ENCODE data around the gene GABRR3.

Gene GABRR3

DNA sequence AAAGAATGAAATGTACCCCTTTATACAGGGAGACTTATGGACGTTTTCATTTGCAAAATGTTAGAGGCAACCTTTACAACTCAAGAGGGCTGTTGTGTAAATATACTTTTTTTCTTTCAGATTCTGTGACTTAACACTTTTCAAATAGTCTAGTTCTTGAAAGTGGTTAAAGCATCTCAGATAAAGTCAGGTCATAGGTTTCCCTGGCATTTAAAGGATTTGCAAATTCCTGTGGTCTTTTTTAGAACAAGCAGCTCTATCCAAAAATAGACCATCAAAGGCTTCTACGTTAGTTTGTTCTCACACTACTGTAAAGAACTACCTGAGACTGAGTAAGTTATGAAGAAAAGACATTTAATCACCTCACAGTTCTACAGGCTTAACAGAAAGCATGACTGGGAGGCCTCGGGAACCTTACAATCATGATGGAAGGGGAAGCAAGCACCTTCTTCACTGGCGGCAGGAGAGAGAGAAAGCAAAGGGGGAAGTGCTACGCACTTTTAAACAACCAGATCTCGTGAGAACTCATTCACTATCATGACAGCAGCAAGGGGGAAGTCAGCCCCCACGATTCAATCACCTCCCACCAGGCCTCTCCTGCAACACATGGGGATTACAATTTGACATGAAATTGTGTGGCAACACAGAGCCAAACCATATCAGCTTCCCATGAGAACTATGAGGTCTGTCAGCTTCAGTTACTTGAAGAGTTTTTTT, 23.3 kb upstream of the GABRR3 start:
- Histone ChIP-seq H3K27me3 (replicated peaks; ENCODE audit: insufficient read depth, low read length) (no peaks in the 10 kb centered on the region), H3K4me1 (ENCODE audit: low read length) (no peaks in the 10 kb centered on the region), H3K4me2 (ENCODE audit: low read depth, low read length) (no peak overlapping the region), H2AFZ (ENCODE audit: low read length) (no peak overlapping the region), H3K36me3 (replicated peaks; ENCODE audit: insufficient read depth, low read length) (no peaks in the 10 kb centered on the region), H3F3A (ENCODE audit: insufficient read depth, low read length) (no peaks in the 10 kb centered on the region), H3K79me2 (ENCODE audit: low read length) (no peaks in the 10 kb centered on the region), H3K9me2 (replicated peaks; ENCODE audit: insufficient read depth, low read length) (no peaks in the 10 kb centered on the region), H3K4me3 (ENCODE audit: low read length) (no peak overlapping the region), H3K9ac (ENCODE audit: low read length) (no peak overlapping the region), H4K20me1 (ENCODE audit: insufficient read depth, low read length) (no peaks in the 10 kb centered on the region), H3K9me3 (replicated peaks; ENCODE audit: insufficient read depth, low read length) (no peaks in the 10 kb centered on the region), H3K27ac (ENCODE audit: low read length) (no peak overlapping the region)
- DNase-seq = no peak
- TF ChIP-seq EZH2phosphoT487 (IDR thresholded peaks at IDR 0.05; ENCODE audit: low read length) (no peak), EZH2 (optimal IDR thresholded peaks at IDR 0.05; ENCODE audit: low read depth, low read length) (no peak)
- TF ChIP-seq, protein P1, sequence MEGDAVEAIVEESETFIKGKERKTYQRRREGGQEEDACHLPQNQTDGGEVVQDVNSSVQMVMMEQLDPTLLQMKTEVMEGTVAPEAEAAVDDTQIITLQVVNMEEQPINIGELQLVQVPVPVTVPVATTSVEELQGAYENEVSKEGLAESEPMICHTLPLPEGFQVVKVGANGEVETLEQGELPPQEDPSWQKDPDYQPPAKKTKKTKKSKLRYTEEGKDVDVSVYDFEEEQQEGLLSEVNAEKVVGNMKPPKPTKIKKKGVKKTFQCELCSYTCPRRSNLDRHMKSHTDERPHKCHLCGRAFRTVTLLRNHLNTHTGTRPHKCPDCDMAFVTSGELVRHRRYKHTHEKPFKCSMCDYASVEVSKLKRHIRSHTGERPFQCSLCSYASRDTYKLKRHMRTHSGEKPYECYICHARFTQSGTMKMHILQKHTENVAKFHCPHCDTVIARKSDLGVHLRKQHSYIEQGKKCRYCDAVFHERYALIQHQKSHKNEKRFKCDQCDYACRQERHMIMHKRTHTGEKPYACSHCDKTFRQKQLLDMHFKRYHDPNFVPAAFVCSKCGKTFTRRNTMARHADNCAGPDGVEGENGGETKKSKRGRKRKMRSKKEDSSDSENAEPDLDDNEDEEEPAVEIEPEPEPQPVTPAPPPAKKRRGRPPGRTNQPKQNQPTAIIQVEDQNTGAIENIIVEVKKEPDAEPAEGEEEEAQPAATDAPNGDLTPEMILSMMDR (IDR thresholded peaks at IDR 0.05; ENCODE audit: low read length) = no peak

DNA sequence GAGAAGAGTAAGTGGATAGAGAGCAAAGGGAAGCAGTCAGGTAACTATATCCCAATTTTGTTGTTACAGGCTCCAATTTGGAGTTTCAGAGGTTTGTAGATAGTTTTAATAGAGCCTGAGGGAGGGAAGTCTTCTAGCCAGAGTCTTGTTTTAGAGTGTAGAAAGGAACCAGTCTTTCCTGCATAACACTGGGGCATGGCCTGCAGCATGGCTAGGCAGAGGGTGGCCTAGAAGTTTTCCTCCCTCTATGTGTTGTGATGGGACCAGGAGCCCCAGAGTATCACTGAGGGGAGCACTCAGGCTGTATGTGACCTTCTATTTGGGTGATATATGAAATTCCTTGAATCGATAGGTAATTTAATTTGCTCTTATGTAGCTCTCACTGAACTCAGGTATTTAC, 22.5 kb upstream of the GABRR3 start:
- Histone ChIP-seq H3F3A (ENCODE audit: insufficient read depth, low read length) (no peaks in the 10 kb centered on the region), H3K4me1 (ENCODE audit: low read length) (no peaks in the 10 kb centered on the region), H4K20me1 (ENCODE audit: insufficient read depth, low read length) (no peaks in the 10 kb centered on the region), H3K4me3 (ENCODE audit: low read length) (no peak overlapping the region), H3K79me2 (ENCODE audit: low read length) (no peaks in the 10 kb centered on the region), H3K9me3 (replicated peaks; ENCODE audit: insufficient read depth, low read length) (no peaks in the 10 kb centered on the region), H3K27me3 (replicated peaks; ENCODE audit: insufficient read depth, low read length) (no peaks in the 10 kb centered on the region), H3K9ac (ENCODE audit: low read length) (no peak overlapping the region), H3K9me2 (replicated peaks; ENCODE audit: insufficient read depth, low read length) (no peaks in the 10 kb centered on the region), H3K36me3 (replicated peaks; ENCODE audit: insufficient read depth, low read length) (no peaks in the 10 kb centered on the region), H3K27ac (ENCODE audit: low read length) (no peak overlapping the region), H2AFZ (ENCODE audit: low read length) (no peak overlapping the region), H3K4me2 (ENCODE audit: low read depth, low read length) (no peak overlapping the region)
- DNase-seq = no peak
- TF ChIP-seq, protein P1 (IDR thresholded peaks at IDR 0.05; ENCODE audit: low read length) = no peak
- TF ChIP-seq EZH2phosphoT487 (IDR thresholded peaks at IDR 0.05; ENCODE audit: low read length) (no peak), EZH2 (optimal IDR thresholded peaks at IDR 0.05; ENCODE audit: low read depth, low read length) (no peak)

DNA sequence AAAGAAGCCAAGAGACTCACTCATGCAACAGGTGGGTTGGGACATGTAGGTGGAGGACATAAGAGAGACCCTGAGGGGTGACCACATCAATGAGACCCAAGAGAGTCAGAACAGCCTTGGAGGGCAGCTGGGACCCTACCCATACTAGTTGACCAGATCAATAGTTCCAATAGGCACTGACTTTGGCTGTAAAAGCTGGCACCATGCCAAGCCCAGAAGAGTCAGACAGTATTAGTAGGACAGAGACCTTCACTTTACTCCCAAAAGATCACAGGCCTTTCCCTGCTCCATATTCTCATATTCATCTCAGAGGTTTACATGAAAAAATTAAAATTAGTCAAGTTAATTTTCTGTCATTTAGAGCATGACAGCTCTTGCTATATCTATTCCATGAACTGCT, 20.9 kb upstream of the GABRR3 start:
- no peaks in the 10 kb centered on the region for H3K9me2 ChIP-seq (replicated peaks; ENCODE audit: insufficient read depth, low read length)
- no peaks in the 10 kb centered on the region for H4K20me1 ChIP-seq (ENCODE audit: insufficient read depth, low read length)
- no peaks in the 10 kb centered on the region for H3K9me3 ChIP-seq (replicated peaks; ENCODE audit: insufficient read depth, low read length)
- TF ChIP-seq EZH2 (optimal IDR thresholded peaks at IDR 0.05; ENCODE audit: low read depth, low read length) = no peak
- no peak for TF ChIP-seq EZH2phosphoT487 (IDR thresholded peaks at IDR 0.05; ENCODE audit: low read length)
- TF ChIP-seq, protein P1 (IDR thresholded peaks at IDR 0.05; ENCODE audit: low read length) = no peak
- no peak overlapping the region for H3K4me2 ChIP-seq (ENCODE audit: low read depth, low read length)
- no peak overlapping the region for H2AFZ ChIP-seq (ENCODE audit: low read length)
- no peaks in the 10 kb centered on the region for H3K4me1 ChIP-seq (ENCODE audit: low read length)
- no peak for DNase-seq
- no peak overlapping the region for H3K4me3 ChIP-seq (ENCODE audit: low read length)
- no peak overlapping the region for H3K9ac ChIP-seq (ENCODE audit: low read length)
- H3K27me3 ChIP-seq (replicated peaks; ENCODE audit: insufficient read depth, low read length) = no peaks in the 10 kb centered on the region
- no peak overlapping the region for H3K27ac ChIP-seq (ENCODE audit: low read length)
- H3F3A ChIP-seq (ENCODE audit: insufficient read depth, low read length) = no peaks in the 10 kb centered on the region
- H3K36me3 ChIP-seq (replicated peaks; ENCODE audit: insufficient read depth, low read length) = no peaks in the 10 kb centered on the region
- no peaks in the 10 kb centered on the region for H3K79me2 ChIP-seq (ENCODE audit: low read length)

Measured in MM.1S (cell line).